ENCODE results near the gene NXT2. TPM values are rescaled to one million over a fixed set of nuclear protein-coding genes. Genes with fewer than 3 reads are reported as not detected.
"Not testable (repeated sequence)": the region's sequence is repeated elsewhere in the genome, so short reads cannot be mapped to it uniquely, and the experiment has no call there.

The NXT2 gene
- total RNA-seq, result 11.8 and 15.1 TPM in 2 replicates

DNA sequence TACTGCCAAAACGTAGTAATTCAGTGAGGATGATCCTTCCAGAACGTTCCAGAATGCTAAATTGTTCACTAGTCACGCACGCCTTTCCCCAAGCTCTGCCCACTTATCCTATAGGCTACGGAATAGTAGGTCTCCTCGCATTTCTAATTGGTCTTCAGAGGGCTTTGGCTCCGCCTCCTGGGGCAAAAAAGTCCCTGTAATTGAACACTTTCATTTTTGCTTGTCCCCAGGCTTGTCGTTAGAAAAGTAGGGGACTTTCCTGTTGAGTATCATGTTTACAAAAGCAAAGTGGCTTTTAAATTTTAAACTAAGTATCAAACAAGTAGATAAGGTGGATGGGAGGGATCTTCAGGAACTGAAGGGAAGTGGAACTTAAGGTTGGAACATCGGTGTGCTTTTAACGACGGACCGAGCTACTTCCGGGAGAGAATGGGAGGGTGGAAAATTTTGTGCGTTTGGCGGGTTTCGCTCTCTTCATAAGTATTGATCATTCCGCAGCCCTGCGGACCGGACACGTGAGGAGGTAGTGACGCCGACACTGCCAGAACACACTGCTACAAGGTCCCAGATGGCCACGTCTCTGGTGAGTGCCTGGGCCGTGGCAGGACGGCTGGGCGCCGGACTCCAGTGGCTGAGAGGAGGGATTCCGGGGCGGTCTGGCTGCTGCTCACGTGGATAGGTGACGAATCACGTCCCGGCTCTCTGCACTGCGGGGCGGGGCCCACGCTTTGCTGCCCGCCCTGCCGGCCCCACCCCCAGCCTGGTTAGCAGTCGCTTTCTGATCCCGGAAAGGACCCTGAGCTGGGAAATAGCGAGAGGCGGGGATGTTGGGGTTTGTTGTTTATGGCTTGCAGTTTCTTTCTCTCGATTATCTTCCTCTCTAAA is at the start of gene NXT2:
TSS of gene NXT2 (plus strand) at position 406 of the 885 bp plus-strand sequence. CDS start at position 569, 163 bp downstream.
- intact Hi-C loops (cut with micrococcal nuclease), result loop anchor here (1.0 to 5.0 kb wide), 8 partner anchors 51 to 782 kb away; partner anchors contain the start of genes ACSL4 and AMMECR1

DNA sequence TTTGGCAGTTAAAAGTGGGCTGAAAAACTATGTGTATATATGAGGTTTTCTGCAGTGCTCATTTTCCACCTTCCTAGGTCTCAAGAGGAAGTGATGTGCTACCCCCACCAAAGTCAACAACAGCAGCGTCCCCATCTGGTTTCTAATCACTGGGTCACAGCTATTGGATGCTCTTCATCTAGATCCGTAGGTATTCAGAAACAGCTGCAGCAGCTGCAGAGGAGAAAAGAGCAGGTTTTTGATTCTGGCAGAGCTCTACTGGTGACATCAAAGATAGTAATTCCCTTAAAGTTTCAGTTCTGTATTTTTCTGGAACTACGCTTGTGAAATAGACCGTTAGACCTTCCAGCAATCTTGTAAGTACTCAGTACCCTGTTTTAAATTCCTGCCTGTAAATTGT is 49.0 kb upstream of the NXT2 start:
- intact Hi-C loops (cut with micrococcal nuclease), result loop anchor here (5.0 kb wide), 2 partner anchors 355 to 830 kb away; partner anchors contain the start of gene AMMECR1

DNA sequence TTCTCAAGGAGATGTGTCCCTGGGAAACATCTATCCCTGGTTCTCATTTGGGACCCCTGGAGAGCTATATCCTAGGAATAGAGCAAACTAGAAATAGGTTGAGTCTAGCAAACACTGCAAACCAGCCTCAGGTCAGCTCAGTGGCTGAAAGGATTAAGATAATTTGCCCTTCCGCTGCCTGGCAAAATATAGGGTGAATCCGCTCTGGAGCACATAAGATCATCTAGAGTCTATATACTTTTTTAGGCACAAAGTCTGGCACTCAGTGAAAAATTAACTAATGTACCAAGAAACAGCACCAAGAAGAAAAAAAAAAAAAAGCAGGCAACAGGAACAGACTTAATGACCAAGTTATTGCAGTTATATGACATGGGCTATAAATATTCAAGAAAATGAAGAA is 47.5 kb upstream of the NXT2 start:
- intact Hi-C loops (cut with micrococcal nuclease), result loop anchor here (5.0 kb wide), 2 partner anchors 353 to 828 kb away; partner anchors contain the start of gene AMMECR1

DNA sequence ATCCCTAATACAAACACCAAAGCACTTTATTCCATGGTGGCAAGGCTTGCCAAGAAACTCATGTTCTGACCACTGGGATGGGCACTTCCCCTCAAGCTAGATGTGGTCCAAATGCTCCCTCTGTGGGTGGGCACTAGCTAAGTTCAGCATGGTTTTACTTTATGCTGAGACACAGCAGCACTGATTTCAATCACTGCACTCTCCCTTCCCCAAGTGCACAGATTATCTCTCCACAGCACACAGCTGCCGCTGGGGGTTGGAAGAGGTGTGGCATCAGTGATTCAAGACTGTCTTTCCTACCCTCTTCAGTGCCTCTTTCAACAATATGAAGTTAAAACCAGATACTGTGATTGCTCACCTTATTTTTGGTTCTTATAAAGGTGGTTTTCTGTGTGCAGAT is 38.2 kb upstream of the NXT2 start:
- intact Hi-C loops (cut with micrococcal nuclease), result no loop called here

DNA sequence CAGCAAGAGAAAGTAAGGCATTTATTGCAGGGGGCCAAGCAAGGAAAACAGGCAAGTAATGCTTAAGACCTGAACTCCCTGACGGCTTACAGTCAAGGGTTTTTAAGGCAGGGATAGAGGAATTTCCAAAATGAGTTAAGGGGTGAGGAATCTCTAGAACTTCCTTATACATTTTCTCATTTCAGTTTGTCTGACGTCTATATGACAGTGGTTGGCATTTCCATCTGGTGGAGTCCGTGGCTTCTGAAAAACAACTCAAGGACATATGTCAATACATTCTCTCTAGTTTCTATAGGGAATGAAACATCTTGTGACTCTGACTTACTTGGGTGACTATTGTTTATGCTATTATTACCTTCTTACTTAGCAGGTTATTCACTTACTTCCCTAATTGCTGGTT is 35.5 kb upstream of the NXT2 start:
- intact Hi-C loops (cut with micrococcal nuclease), result no loop called here

DNA sequence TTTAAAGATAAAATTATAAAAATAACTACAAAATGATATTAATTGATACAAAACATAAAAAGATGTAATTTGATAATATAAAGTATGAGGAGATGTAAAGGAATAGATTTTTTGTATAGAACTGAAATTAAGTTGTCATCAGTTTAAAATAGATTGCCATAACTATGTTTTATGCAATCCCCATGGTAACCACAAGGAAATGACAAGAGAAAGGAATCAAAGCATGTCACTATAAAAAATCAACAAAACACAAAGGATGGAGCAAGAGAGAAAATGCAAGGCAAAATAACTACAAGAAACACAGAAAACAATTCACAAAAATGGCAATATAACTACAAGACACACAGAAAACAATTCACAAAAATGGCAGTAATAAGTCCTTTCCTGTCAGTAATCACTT is 27.7 kb upstream of the NXT2 start:
- intact Hi-C loops (cut with micrococcal nuclease), result no loop called here

DNA sequence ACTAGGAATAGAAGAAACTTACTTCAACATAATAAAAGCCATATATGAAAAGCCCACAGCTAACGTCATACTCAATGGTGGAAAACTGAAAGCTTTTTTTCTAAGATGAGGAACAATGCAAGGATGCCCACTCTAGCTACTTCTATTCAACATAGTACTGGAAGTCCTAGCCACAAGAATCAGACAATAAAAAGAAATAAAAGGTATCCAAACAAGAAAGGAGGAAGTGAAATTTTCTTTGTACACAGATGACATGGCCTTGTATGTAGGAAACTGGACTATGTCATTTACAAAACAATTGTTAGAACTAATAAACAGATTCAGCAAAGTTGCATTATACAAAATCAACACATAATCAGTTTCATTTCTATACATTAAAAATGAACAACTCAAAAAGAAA is 25.5 kb upstream of the NXT2 start:
- intact Hi-C loops (cut with micrococcal nuclease), result no loop called here

DNA sequence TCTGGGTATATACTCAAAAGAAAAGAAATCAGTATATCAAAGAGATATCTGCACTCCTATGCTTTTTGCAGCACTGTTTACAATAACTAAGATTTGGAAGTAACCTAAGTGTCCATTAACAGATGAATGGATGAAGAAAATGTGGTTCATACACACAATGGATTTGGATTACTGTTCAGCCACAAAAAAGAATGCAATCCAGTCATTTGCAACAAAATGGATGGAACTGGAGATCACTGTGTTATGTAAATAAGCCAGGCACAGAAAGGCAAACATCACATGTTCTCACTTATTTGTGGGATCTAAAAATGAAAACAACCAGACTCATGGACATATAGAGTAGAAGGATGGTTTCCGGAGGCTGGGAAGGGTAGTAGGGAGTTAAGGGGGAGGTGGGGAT is 17.6 kb upstream of the NXT2 start:
- intact Hi-C loops (cut with micrococcal nuclease), result no loop called here

DNA sequence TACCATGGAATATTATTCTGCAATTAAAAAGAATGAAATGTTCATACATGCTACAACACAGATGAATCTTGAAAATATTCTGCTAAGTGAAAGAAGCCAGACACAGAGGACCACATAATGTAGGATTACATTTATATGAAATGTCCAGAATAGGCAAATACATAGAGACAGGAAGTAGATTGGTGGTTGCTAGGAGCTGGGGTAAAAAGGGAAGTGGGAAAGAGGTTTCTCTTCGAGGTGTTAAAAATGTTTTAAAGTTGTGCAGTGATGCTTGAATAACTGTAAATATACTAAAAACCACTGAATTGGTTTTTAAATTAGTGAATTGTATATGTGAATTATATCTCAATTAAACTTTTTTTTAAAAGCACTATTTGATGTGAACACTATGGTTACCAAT is 3.6 kb upstream of the NXT2 start:
- intact Hi-C loops (cut with micrococcal nuclease), result no loop called here

DNA sequence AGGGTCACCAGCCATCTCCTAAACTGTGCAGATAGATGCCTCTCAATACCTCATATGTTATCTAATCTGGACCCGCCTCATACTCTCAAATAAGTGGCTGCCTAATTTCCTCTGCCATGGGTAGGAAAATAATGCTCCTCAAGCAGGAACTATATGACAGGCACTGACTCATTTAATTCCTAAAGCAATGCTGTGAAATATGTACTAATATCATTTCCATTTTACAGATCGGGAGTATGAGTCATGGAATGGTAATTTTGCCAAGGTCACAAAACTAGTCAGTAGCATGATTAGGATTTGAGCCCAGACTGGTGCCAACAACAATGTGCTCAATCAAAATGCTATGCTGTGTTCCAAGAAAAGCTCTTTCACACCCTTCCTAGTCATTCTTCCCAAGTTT is 3.0 kb upstream of the NXT2 start:
- intact Hi-C loops (cut with micrococcal nuclease), result no loop called here

DNA sequence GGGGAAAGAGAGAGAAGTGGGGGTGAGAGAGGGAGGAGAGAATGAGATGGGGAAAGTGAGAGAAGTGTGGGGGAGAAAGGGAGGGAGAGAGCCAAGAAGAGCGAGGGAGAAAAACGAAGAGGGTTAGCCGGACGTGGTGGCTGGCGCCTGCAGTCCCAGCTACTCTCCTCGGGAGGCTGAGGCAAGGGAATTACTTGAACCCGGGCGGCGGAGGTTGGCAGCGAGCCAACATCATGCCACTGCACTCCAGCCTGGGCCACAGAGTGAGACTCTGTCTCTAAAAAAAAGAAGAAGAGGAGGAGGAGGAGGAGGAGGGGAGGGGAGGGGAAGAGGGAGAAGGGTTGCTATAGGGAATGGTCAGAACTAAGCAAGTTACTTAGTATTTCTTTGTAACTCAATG is 1.7 kb upstream of the NXT2 start:
- intact Hi-C loops (cut with micrococcal nuclease), result loop anchor here (5.0 kb wide), 2 partner anchors 172 to 697 kb away; no protein-coding TSS in a partner anchor

DNA sequence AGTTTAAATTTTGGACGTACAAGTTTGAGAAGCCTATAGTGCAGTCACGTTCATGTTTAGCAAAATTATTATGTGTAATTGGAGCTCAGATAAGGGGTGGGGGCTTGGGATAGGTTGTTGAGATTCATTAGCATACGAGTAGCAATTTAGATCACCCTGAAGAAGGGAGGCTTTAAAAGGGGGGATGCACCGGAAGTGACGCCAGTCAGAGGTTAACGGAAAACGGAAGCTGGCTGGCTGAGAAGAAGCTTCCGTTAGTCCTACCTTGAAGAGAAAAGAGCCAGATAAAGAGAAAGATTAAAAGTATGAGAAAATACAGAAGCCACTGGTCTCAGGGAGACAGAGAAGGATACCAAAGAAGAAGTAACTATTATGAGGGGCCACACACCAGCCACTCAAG is 1.1 kb upstream of the NXT2 start:
- intact Hi-C loops (cut with micrococcal nuclease), result loop anchor here (5.0 kb wide), 2 partner anchors 172 to 697 kb away; no protein-coding TSS in a partner anchor

DNA sequence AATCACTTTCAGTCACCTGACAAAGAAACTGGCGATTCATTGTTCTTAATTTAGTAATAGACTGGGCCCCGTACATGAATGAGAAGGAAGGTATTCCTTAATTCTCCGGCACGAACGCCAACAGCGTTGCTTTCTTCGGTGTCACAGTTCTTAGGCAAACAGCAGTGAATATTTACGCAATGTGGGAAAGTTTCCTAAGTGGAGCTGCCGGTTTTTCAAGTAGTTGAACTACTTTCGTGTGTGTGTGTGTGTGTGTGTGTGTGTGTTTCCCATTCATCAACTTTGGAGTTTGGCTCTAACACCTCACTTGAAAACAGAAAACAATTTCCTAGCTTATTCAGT is 651 bp downstream of the NXT2 start:
- intact Hi-C loops (cut with micrococcal nuclease), result loop anchor here (1.0 to 5.0 kb wide), 8 partner anchors 52 to 782 kb away; partner anchors contain the start of genes ACSL4 and AMMECR1

DNA sequence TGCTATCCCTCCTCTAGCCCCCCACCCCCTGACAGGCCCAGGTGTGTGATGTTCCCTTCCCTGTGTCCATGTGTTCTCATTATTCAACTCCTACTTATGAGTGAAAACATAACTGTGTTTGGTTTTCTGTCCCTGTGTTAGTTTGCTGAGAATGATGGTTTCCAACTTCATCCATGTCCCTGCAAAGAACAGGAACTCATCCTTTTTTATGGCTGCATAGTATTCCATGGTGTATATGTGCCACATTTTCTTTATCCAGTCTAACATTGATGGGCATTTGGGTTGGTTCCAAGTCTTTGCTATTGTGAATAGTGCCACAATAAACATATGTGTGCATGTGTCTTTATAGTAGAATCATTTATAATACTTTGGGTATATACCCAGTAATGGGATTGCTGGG is 2.4 kb downstream of the NXT2 start:
- intact Hi-C loops (cut with micrococcal nuclease), result loop anchor here (5.0 kb wide), 2 partner anchors 168 to 693 kb away; no protein-coding TSS in a partner anchor

DNA sequence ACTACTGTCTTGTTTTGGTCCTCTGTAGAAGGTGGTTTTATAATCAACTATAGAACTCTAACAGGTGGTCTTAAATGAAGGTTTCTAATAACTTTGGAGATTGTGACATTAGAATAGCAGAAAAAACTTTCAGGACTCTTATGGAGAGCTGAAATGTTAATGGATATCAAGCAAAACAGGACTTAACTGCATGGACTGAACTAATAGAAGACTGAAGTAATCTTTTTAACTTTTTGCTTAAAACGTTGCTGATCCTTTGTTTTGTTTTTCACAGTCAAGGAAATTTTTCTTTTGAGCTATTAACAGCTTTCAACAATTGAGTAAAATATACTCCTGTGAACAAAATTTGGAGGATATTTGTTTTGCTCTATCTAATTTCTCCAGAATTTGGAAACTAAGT is 17.2 kb downstream of the NXT2 start:
- intact Hi-C loops (cut with micrococcal nuclease), result no loop called here

DNA sequence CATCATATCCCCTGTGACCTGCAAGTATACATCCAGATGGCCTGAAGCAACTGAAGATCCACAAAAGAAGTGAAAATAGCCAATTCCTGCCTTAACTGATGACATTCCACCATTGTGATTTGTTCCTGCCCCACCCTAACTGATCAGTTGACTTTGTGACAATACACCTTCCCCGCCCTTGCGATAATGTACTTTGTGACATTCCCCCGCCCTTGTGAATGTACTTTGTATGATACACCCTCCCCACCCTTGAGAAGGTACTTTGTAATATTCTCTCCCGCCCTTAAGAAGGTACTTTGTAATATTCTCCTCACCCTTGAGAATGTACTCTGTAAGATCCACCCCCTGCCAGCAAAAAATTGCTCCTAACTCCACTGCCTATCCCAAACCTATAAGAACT is 39.4 kb downstream of the NXT2 start:
- intact Hi-C loops (cut with micrococcal nuclease), result not testable (repeated sequence)

DNA sequence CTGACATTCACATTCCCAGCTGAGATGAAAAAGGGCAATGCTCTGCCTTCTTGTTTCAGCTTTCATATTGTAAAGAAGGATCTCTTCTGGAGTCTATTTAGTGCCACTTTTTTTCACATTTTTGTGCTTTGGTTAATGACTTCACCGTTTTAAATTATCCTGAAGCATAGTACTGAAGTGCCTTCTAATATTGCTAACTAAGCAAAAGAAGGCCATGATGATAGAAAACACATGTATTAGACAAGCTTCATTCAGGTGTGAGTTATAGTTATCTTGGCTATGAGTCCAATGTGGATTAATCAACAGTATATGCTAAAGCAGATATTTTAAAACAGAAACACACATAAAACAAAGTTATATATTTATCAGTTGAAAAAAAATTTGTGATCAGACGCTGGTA is 40.4 kb downstream of the NXT2 start:
- intact Hi-C loops (cut with micrococcal nuclease), result no loop called here

DNA sequence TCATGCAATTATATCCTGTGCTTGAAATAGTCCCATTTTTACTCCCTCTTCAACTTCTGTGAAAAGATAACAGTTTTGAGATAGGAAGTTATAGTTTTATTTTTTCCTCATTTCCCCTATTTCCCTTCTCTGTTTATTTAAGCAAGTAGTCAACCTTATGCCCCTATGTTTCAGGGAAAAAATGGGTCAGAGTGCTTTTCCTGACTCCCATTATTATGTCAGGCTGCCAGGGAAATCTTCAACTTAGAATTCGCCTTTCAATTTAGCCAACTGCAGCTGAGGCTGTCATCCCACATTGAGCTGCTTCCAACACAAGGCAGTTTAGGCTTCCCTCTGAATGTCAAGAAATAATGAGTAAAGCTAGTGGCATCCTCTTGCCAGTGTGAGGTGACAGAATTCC is 42.3 kb downstream of the NXT2 start:
- intact Hi-C loops (cut with micrococcal nuclease), result no loop called here

DNA sequence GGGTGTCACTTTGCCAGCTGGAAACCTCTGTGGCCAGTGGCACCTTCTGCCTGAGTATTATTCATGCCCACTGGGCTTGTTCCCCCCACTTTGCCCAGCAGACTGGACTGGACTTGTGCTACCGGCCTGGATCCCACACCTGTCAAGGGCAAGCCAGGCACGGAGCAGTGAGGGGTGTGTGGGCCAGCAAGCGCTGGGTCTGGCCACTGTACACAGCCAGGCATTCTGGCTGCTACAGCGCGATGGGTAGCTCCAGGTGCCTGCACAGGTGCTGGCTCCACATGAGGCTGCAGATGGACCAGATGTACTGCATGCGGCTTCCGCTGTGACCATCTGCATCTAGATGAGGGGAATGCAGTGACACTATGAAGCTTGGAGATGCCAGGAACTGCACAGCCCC is 48.8 kb downstream of the NXT2 start:
- intact Hi-C loops (cut with micrococcal nuclease), result no loop called here

DNA sequence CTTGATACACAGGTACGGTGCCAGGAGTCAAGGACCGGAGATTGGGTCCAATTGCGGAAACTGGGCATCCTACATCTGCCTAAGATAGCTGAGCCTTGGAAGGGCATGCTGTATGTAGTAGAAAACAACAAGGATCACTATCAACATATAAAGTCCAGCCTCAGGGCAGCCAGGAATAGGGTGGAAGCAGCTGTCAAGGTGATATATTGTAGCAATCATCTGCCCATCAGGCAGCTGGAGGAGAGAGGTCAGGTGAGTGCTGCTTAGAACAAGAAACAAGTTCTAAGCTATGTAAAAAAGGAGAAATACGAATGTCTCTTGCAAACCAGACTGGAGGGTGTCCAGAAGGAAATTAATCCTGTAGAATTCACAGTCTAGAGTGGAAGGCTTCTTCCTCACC is 53.5 kb downstream of the NXT2 start:
- intact Hi-C loops (cut with micrococcal nuclease), result no loop called here

Measured in T-helper 1 cell treated with Interleukin-12 subunit alpha and Interleukin-12 subunit beta and Interleukin-4 antibody, amounts not matched to agents 30 ng/mL and 1 ng/mL, for 36 hours (primary cell).